Hepatocyte (in vitro differentiated cells): ENCODE measurements around the gene SLC16A8.

Source experiments
- EZH2 ChIP-seq: fragments of 200-600 bp; sonication (generic); IDR thresholded peaks from 2 replicates; pipeline ENCODE4 v1.6.1; 2016; ENCODE audit warnings: antibody characterized with exemption, mild to moderate bottlenecking, borderline replicate concordance
- TF ChIP-seq, protein P1 (sequence below): fragments of 200-600 bp; sonication (generic); IDR thresholded peaks from 2 replicates; pipeline ENCODE4 v1.5.1; 2016; ENCODE audit warnings: antibody characterized with exemption, mild to moderate bottlenecking; ENCODE audit not compliant: poor library complexity

- TF ChIP-seq, protein P1, sequence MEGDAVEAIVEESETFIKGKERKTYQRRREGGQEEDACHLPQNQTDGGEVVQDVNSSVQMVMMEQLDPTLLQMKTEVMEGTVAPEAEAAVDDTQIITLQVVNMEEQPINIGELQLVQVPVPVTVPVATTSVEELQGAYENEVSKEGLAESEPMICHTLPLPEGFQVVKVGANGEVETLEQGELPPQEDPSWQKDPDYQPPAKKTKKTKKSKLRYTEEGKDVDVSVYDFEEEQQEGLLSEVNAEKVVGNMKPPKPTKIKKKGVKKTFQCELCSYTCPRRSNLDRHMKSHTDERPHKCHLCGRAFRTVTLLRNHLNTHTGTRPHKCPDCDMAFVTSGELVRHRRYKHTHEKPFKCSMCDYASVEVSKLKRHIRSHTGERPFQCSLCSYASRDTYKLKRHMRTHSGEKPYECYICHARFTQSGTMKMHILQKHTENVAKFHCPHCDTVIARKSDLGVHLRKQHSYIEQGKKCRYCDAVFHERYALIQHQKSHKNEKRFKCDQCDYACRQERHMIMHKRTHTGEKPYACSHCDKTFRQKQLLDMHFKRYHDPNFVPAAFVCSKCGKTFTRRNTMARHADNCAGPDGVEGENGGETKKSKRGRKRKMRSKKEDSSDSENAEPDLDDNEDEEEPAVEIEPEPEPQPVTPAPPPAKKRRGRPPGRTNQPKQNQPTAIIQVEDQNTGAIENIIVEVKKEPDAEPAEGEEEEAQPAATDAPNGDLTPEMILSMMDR = peak; percentile 43
- TF ChIP-seq EZH2 = no peak
Measured at GRCh38 chr22:38097557-38098409, 13.8 kb upstream of the SLC16A8 start.
